NCI-H345 treated with DMSO at 0.1 percent for 48 hours (cell line): ENCODE results near the gene DCUN1D4.

Experiments used
- DNase-seq: peaks from one replicate; lab custom pipeline; 2025; ENCODE audit not compliant: unreplicated experiment; lab: John Stamatoyannopoulos, UW

Gene DCUN1D4

DNA sequence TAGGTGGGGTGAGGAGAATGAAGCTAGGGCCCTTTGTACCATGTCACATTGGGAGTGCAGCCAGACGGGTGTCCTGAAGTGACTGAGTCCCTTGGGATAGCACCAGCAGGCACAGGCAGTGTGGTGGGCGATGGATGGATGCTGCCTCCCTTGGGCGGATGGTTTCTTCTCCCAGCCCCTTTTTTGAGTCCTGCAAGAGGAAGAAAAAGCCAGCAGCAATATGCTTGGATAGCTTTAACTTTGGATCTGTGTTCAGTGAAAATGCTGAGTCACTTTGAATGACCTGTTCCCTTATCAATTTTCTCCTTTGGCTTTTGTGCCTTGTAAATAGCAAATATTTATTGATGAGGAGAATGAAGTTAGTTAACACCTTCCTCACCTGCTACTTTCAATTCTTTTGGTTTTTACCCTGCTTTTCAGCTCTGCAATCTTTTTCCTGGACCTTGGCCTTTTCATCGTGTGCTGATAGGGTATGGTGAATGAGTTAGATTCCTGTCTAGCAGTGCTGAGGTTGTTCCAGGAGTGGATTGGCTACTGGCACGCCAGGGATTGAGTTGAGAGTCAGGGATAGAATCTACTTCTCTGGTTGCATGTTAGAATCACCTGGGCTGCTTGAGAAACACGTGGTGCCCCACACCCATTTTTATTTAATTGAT is 10.2 kb downstream of the DCUN1D4 start:
- no peak for DNase-seq

GRCh38 chr4:51855270-51855669 is 12.3 kb downstream of the DCUN1D4 start:
- DNase-seq: no peak

DNA sequence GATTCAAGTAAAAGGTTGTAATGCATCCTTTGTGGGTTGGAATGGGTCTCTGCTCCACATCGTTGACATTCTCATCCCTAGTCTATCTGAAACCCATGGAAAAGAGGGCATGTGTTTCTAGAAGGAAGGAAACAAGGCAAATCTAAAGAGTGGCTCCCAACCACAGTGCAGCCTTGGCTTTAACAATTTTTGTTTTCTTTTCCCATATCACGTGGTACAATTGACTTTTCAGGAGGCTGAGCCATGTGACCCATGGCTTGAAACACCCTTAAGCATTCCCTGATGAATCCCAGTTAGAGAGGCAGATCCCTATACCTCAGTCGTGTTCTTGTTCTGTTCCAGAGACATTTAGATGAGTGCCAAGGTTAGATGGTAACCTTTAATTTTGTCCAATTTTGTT is 12.8 kb downstream of the DCUN1D4 start:
- no peak for DNase-seq

- no peak for DNase-seq
Observed at GRCh38 chr4:51858605-51859202, 15.8 kb downstream of the DCUN1D4 start.

DNA sequence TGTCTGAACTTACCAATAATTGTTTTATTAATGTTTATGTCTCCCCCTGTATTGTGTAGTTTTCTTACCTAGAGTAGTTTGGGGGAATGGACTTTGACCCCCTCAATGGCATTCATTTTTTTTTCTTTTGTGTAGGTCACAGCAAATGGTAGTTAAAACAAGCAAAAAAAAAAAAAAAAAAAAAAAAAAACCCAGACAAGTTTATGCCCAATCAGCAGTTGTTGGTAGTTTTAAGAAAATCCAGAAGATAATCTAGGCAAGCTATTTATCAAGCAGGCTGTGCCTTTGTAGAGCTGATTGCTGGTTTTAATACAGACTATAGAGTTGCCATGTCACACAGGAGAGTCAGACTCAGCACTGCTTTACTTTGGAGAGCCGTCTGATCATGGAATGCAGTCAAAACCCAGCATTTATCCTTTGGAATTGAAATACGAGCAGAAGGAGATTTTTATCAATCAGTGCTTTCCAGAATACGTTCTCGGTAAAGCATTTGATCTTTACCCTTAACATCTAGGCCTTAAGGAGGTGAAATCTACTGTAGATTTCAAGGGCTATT is 16.6 kb downstream of the DCUN1D4 start:
- DNase-seq: no peak

GRCh38 chr4:51862199-51862598 is 19.2 kb downstream of the DCUN1D4 start:
- DNase-seq: no peak

GRCh38 chr4:51862781-51863180 is 19.8 kb downstream of the DCUN1D4 start:
- DNase-seq: no peak

- no peak for DNase-seq
Observed at GRCh38 chr4:51865717-51866116, 22.8 kb downstream of the DCUN1D4 start.

- no peak for DNase-seq
Observed at GRCh38 chr4:51866835-51867234, 23.9 kb downstream of the DCUN1D4 start.

- DNase-seq: no peak
Observed at GRCh38 chr4:51867689-51868448, 24.9 kb downstream of the DCUN1D4 start.

DNA sequence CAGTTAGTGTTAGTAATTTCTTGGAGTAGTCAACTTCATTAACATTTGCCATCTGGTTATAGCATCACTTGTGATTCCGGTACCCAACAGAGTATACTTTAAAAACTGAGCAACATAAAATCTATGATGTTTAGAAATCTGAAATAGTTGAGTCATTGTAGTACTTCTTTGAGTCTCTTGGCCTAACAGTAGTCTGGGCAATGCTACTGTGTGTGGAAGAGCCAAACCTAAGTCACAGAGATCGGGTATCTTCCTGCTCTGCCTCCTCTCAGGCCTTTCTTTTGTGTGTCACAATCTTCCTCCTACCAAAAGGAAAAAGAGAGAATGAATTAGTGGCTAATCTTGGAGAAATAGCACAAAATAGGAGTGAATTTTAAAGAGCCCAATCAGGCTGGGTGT is 25.5 kb downstream of the DCUN1D4 start:
- no peak for DNase-seq

GRCh38 chr4:51870441-51871188 is 27.7 kb downstream of the DCUN1D4 start:
- DNase-seq: no peak

GRCh38 chr4:51872283-51872997 is 29.5 kb downstream of the DCUN1D4 start:
- no peak for DNase-seq

- no peak for DNase-seq
Observed at GRCh38 chr4:51874551-51874950, 31.6 kb downstream of the DCUN1D4 start.

GRCh38 chr4:51878431-51878830 is 35.5 kb downstream of the DCUN1D4 start:
- DNase-seq: no peak

DNA sequence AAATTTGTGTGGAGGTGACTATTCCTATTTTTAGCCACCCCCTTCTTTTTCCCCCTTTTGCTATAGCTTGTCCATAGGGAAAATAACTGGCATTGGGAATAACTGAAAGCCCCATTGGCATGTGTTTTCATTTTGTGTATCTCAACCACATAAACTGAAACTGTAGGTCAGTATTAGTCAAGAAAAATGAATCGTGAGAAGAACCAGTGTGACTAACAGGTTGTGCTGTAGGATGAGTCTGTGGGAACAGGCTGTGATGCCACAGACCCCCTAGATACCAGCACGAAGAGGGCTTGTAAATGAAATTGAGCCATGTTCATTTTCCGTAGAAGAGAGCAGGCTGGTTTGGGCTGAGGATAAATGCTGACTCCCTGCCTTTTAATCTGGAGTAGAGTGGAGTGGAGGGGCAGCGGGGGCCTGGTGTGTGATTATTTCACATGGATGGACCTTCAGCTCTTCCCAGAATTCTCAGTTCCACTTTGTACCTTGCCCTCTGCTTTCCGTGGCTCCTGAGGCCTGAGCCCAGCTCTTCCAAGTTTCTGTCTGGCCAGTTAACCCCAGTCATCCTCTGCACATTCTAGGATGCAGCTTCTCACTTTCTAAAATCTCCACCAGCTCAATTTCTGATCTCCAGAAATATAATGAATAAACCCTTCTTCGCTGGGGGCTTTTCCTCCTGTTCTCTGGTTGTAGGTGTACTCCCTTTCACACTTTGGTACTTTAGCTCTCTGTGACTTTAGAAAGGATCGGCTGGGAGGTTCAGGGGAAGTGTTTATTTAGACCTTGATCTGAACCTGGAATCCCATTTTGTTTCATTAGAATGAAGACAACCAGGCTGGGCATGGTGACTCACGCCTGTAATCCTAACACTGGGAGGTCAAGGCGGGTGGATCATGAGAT is 37.3 kb downstream of the DCUN1D4 start:
- DNase-seq: no peak

GRCh38 chr4:51884055-51884454 is 41.1 kb downstream of the DCUN1D4 start:
- DNase-seq: no peak

DNA sequence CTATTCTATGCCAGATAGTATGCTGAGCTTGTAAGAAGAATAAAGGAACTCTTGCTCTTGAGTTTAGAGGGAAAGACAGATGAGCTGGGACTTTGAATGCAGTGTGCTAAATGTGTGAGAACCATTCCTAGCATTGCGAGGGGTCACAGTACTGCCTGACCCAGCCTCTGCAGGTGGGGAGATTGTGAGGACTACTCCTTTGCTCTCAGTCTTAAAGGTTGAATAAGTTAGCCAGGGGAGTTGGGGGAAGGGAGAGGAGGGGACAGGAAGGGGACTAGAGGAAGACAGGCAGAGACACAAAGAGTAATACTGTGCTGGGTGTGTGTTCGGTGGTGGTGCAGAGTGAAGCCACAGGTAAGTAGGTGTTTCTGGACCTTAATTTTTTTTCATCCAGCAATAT is 41.7 kb downstream of the DCUN1D4 start:
- no peak for DNase-seq

- no peak for DNase-seq
Observed at GRCh38 chr4:51885363-51885762, 42.4 kb downstream of the DCUN1D4 start.

- no peak for DNase-seq
Observed at GRCh38 chr4:51890760-51891159, 47.8 kb downstream of the DCUN1D4 start.
